HG03103 (cell line): ENCODE results near the gene OPCML.

Experiments used
- ATAC-seq: cut with Tn5 transposase; IDR thresholded peaks from one replicate; pipeline ENCODE4 v1.9.1; 2021; ENCODE audit warnings: low read depth; ENCODE audit not compliant: unreplicated experiment

OPCML gene

GRCh38 chr11:132610216-132610615, 922.1 kb downstream of the OPCML start:
- no peak for ATAC-seq

- no peak for ATAC-seq
Measured at GRCh38 chr11:132607575-132607974, 924.7 kb downstream of the OPCML start.

DNA sequence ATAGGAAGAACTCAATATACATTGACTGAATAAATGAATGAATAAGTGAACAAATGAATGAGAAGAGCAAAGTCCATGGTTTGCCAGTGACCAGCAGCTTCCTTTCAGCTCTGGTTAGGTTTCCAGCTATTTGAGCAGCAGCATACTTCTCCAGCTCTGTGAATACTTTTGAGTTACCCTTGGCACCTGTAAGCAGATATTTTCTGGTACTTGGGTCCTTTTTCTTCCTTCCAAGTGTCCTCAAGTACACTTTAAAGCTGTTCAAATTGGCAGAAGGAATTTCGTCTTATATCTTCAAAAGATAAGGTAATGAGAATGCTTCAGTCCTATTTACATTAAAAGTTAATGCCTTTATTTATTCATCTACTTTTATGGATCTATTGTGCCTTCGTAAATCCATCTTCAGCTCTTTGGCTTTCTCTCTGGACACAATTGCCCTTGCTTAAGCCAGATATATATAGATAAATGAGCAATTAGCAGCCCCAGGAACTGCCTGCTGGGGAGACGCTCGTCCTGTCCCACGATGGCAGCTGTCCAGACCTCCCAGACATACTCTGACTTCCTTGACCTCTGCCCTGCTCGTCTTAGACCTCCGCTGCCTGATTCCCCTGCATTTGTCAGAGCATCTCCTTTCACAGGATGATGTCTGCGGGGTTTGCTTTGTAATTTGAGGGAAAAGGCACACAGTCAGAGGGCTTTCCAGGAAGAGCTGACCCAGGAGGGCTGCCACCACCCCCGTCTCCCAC, 926.3 kb downstream of the OPCML start:
- ATAC-seq, result no peak

- no peak for ATAC-seq
Measured at GRCh38 chr11:132604431-132604830, 927.9 kb downstream of the OPCML start.

- ATAC-seq, result no peak
Measured at GRCh38 chr11:132601875-132602274, 930.4 kb downstream of the OPCML start.

DNA sequence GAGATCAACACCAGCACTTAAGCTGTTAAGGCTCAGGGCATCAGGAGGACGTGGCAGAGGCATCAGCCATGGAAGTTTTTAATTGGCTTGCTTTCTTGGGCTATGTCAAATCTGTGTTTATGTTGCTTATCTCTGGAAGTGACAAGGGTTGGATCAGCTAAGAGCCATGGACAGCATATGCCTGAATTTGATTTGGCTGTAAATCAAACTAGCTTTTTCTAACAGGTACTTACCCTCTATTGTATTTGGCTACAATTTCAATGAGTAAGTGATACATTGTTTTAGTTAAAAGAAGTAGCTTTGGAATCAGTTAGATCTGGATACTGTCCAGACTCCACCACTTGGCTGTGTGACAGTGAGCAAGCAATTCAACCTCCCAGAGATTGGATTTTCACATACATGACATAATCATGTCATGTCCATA, 936.6 kb downstream of the OPCML start:
- no peak for ATAC-seq

DNA sequence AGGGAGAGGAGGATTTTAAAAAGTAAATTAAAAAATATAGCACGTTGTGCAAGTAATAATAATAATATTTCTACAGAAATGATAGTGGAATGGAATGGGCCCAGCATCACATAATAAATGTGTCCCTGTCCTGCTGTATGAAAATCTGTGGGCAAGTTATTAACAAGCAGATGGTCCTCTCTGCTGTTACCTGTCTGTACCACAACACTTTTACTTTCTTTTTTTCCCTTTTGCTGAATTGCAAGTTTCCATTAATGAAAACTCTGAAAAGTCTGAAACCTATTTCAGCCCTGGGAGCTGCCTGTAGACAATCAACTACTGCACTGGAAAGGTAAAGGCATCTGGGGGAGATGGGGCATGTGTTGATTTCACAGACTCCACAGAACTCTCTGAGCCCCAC, 937.1 kb downstream of the OPCML start:
- no peak for ATAC-seq

GRCh38 chr11:132590986-132591385, 941.3 kb downstream of the OPCML start:
- ATAC-seq, result no peak

GRCh38 chr11:132590554-132590953, 941.7 kb downstream of the OPCML start:
- ATAC-seq, result no peak

DNA sequence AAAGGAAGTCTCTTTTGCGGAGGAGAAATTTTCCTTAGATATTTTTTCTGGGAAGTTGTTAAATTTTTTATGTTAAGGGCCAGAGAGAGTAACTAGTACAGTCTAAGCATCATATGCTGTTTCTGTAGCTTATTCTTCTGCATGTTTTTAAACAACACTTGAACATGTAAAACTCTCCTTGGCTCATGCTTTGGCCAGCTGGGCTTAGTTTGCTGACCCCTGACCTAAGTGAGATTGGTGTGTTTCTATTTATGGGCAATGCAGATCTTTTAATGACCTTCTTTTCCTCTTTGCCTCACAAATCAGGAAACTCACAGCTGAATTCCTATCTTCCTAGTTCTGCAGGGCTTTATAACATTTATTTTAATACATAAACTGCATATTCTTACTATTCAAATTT, 942.5 kb downstream of the OPCML start:
- no peak for ATAC-seq

GRCh38 chr11:132588366-132588765, 943.9 kb downstream of the OPCML start:
- no peak for ATAC-seq

DNA sequence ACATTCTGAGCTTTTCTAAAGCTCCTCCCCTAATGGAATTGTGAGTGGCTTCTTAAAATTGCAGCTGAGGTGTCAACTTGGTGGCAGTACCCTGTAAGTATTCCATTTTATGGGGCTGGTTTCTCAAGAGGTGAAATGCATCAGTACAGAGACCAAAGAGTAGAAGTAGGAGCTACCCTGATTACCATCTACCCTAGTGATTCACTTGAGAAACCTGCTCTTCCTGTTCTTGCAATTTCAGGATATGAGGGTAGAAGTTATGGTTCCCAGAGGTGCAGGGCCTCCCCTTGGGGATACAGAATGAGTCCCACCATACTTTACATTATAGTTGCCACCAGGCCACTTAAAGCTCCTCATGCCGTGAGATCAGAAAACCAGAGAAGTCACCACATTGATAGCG, 944.6 kb downstream of the OPCML start:
- ATAC-seq, result no peak

- ATAC-seq, result no peak
Measured at GRCh38 chr11:132586801-132587200, 945.5 kb downstream of the OPCML start.

GRCh38 chr11:132579634-132580327, 952.5 kb downstream of the OPCML start:
- no peak for ATAC-seq

DNA sequence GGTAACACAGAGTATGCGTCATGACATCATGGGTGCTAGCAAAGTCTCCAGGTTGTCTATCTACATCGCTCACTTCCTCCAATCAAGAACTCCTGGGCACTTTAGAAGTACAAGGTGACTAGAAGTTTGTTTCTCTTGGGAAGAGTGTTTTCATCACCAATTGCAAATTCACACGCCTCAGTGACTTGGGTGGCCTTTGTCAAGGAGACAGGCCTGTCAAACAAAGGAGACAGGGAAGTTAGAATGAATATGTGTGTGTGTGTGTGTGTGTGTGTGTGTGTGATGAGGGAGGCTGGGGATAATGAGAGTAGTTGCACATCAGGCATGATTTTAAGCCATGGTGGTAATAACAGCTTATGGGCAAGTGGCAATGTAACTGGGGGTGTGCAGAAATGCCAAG, 953.2 kb downstream of the OPCML start:
- ATAC-seq, result no peak

DNA sequence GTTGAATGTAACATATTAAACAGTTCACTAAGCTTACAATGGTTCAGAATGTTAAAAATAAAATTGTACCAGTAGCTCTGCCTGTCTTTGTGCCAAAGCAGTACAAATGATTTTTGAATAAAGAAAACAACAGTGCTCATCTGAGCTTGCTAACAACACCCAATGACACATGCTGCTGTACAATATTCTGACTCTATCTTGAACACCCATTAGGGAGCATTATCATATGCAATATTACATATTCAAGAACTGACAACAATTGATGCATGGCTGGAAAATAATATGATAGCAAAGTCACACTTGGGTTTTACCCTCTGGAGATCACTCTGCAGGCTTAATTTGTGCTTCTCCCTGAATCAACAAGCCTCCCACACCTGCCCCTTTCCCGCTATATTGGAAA, 953.7 kb downstream of the OPCML start:
- ATAC-seq, result no peak

GRCh38 chr11:132576706-132577105, 955.6 kb downstream of the OPCML start:
- ATAC-seq, result no peak

- ATAC-seq, result no peak
Measured at GRCh38 chr11:132564091-132564885, 968.0 kb downstream of the OPCML start.

- ATAC-seq, result no peak
Measured at GRCh38 chr11:132563050-132563449, 969.3 kb downstream of the OPCML start.

DNA sequence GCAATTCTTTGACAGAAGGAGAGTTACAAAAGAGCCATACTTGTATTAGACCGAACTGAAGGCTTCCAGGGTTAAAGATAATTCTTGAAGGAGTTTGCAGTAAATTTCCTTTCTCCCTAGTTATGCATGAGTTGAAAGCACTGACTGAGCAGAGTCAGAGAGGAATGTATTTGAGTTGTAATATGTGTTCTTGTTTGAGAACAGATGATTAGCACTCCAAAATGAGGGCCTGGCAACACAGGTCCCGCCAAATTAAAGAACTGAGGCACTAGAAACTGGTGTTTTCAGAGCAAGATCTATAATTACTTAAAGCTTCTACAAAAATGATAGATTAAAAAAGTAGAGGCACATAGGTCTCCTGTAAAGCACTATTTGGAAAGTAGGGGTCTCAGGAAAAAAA, 970.4 kb downstream of the OPCML start:
- no peak for ATAC-seq

- ATAC-seq, result no peak
Measured at GRCh38 chr11:132559331-132560036, 972.8 kb downstream of the OPCML start.
